HG02970 (cell line): ENCODE results near the gene ADAM19.
"Not testable (repeated sequence)": the region's sequence is repeated elsewhere in the genome, so short reads cannot be mapped to it uniquely, and the experiment has no call there.

ENCODE experiments used
- ATAC-seq: cut with Tn5 transposase; IDR thresholded peaks from one replicate; pipeline ENCODE4 v1.9.1; 2021; ENCODE audit warnings: mild to moderate bottlenecking, moderate library complexity, moderate number of reproducible peaks; ENCODE audit not compliant: unreplicated experiment, low FRiP score

ADAM19 gene

DNA sequence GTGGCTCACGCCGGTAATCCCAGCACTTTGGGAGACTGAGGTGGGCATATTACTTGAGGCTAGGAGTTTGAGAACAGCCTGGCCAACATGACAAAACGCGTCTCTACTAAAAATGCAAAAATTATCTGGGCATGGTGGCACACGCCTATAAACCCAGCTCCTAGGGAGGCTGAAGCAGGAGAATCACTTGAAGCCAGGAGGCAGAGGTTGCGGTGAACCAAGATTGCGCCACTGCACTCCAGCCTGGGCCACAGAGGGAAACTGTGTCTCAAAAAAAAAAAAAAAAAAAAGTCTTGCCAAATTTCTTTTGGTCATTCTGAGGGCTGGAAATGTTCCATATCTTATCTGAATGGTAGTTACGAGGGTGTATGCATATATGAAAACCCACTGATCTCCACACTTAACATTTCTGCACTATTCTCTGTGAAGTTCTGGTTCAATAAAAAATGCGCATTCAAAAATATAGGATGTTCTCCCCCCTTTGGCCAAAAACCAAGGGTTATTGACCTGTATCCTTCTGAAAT lies 129.1 kb downstream of the ADAM19 start:
- no peak for ATAC-seq

DNA sequence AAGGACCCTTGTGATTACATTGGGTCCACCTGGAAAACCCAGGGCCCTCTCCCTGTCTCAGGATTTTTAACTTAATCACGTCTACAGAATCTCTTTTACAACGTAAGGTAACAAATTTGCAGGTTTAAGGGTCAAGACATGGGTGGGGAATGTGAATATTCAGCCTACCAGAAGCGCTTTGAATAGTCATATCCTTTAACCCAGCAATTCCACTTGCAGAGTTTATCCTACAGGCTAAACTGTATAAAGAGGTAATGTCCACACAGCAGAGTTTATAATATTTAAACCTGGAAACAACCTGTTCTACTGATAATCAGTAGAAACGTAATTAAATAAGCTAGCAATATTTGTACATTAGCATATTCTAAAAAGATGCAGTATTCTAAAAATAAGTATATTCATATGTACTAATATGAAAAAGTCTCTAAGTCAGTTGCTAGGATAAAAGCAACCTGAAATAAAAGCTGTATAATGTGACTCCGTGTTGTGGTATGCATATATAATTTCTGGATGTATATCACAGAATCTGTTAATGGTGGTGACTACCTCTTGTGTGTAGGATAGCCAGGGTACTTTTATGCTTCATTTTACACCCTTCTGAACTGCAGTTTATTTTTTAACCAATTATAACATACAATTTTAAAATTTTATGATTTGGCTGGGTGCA lies 129.7 kb downstream of the ADAM19 start:
- ATAC-seq: no peak

DNA sequence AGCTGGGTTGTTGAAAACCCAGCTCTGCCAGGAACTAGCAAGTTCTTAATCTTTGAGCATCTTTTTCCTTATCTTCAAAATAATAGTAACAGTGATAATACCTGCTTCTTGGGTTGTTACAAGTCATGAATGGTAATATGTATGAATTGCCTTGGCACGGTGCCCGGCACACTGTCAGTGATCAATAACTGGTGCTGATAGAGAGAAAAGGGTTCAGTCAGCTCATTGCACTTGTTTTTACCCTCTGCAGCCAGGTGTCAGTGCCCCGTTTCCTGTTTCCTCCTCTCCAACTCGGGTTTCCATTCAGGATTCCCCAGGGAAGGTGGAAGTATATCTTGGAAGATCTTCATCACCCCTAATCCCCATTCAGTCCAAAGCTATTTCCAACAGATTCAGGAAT lies 131.4 kb downstream of the ADAM19 start:
- no peak for ATAC-seq

DNA sequence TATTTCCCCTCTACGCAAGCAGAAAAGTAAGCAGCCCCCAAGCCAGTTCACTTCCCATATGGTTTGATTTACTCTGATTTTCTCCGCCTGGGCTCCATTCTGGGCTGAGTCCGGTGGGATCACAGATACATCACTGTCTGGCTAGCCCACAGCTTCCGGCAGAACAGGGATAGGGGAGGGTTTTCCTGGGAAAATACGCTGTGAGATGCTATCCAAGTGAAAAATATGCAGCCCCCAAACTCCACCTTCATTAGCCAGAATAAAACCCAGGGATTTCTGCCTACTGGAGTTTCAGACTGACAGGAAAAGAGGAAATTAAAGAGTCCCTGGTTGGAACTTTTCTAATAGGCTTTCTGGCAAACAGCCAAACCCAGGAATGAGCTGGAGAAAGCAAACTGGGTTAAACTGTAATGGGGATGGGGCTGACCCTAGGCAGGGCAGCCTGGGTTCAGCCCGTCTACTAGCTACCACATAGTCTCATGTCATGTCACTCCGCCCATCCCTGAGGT lies 132.5 kb downstream of the ADAM19 start:
- no peak for ATAC-seq

DNA sequence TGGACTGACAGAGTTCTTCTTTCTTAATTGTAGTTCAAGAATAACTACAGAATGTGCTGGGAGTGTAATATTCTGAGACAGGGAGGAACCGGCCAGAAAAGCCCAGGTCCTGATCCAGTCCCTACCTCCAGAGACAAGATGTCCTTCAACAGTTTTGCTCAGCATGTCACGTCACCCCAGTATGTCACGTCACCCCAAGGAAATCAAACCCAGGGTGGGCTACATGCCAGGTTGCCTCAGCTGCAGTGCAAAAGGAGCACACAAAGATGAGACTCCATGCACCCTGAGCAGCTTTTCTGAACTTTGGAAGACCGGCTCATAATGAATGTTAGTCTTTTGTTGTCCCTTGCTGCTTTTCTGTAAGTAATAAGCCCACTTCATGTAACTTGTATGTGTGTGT lies 141.5 kb downstream of the ADAM19 start:
- no peak for ATAC-seq

DNA sequence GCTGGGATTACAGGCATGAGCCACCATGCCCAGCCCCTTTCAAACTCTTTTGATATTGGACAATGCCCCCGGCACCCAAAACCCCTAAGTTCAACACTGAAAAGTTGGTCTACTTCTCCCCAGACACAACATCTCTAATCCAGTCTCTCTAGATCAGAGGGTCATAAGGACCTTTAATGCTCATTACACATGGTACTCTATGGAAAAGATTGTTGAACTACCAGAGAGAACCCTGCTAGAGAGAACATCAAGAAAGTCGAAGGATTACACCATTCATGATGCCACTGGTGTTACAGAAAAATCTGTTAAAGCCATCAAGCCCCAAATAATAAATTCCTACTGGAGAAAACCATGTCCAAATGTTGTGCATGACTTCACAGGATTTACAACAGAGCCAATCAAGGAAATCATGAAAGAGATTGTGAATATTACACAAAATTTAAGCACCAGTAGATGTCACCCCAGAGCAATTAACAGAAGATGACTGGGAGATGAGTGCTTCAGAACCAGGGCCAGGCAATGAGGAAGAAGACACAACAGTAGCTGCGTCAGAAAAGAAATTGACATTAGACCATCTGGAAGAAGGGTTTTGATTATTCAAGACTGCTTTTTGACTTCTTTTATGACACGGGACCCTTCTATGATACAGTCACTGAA lies 143.9 kb downstream of the ADAM19 start:
- ATAC-seq: no peak

DNA sequence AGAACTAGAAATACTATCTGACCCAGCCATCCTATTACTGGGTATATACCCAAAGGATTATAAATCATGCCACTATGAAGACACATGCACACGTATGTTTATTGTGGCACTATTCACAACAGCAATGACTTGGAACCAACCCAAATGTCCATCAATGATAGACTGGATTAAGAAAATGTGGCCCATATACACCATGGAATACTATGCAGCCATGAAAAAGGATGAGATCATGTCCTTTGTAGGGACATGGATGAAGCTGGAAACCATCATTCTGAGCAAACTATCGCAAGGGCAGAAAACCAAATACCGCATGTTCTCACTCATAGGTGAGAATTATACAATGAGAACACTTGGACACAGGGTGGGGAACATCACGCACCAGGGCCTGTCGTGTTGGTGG lies 145.7 kb downstream of the ADAM19 start:
- not testable (repeated sequence) for ATAC-seq
